Gastroesophageal sphincter (tissue), 4 donors: ENCODE results near the gene SERPINI1. TPM values are rescaled to one million over a fixed set of nuclear protein-coding genes. Genes with fewer than 3 reads are reported as not detected.

Experiments
- ATAC-seq: fragments of 150-250 bp; one replicate; pipeline ENCODE4 v1.9.1; 2016; ENCODE audit warnings: mild to moderate bottlenecking, moderate library complexity
- H3K27ac ChIP-seq, 4 donors: fragments of 200-600 bp; sonication (generic) in 3 of 4; 1 replicate in 3 of 4; 2 replicates in 1 of 4; pipeline ENCODE4 v1.5.1; 2016 to 2019
- H3K27me3 ChIP-seq: fragments of 200-600 bp; sonication (generic); one replicate; pipeline ENCODE4 v1.5.1; 2019
- H3K36me3 ChIP-seq, 2 donors: fragments of 200-600 bp; sonication (generic); one replicate each; pipeline ENCODE4 v1.5.1; 2019; ENCODE audit warnings: control low read depth in 1 of 2
- H3K4me1 ChIP-seq, 3 donors: fragments of 200-600 bp; sonication (generic); 1 replicate in 2 of 3; 2 replicates in 1 of 3; pipeline ENCODE4 v1.5.1; 2016 to 2019; ENCODE audit warnings: control low read depth in 2 of 3
- H3K4me3 ChIP-seq, 2 donors: fragments of 200-600 bp; sonication (generic); one replicate each; pipeline ENCODE4 v1.5.1; 2019; ENCODE audit warnings: mild to moderate bottlenecking in 1 of 2, moderate library complexity in 1 of 2
- H3K9me3 ChIP-seq, 3 donors: fragments of 200-600 bp; sonication (generic); one replicate each; pipeline ENCODE4 v1.5.1; 2017 to 2019; ENCODE audit warnings: control low read depth in 2 of 3
- EP300 ChIP-seq: sonication (generic); formaldehyde crosslinking; IDR thresholded peaks from one replicate; pipeline ENCODE4 v1.6.1; 2017; ENCODE audit warnings: antibody characterized with exemption, mild to moderate bottlenecking
- POLR2A ChIP-seq, 2 donors: fragments of 450-650 bp; IDR thresholded peaks; one replicate each; pipeline ENCODE4 v1.6.1; 2017; ENCODE audit warnings: antibody characterized with exemption in 2 of 2, mild to moderate bottlenecking in 2 of 2, moderate library complexity in 1 of 2
- POLR2AphosphoS5 ChIP-seq: sonication (generic); formaldehyde crosslinking; IDR thresholded peaks from one replicate; pipeline ENCODE4 v1.6.1; 2017; ENCODE audit warnings: antibody characterized with exemption
- WGBS, 2 donors: methylation state at CpG; one replicate each; pipeline ENCODE4 v1.1.5; 2018; ENCODE audit warnings: low coverage in 1 of 2; 5-methylcytosine and 5-hydroxymethylcytosine counted together
- total RNA-seq, 4 donors: library from RNA; depleted of rRNA; stranded (reverse); fragments of >200 nt; gene quantifications; one replicate each; pipeline ENCODE4 v1.1.0, GENCODE V29; 2016
- TF ChIP-seq, protein P1 (sequence below), 4 experiments: fragments of 200-600 bp in 2 of 4; fragments of 450-650 bp in 2 of 4; sonication (generic) in 1 of 4; IDR thresholded peaks; one replicate each; pipeline ENCODE4 v1.5.1; 2017 to 2019; ENCODE audit warnings: antibody characterized with exemption in 4 of 4, mild to moderate bottlenecking in 2 of 4, moderate library complexity in 2 of 4

The SERPINI1 gene
- total RNA-seq, 4 donors from 2014 or later, result 1.6 to 13.1 (median 4.9) TPM

DNA sequence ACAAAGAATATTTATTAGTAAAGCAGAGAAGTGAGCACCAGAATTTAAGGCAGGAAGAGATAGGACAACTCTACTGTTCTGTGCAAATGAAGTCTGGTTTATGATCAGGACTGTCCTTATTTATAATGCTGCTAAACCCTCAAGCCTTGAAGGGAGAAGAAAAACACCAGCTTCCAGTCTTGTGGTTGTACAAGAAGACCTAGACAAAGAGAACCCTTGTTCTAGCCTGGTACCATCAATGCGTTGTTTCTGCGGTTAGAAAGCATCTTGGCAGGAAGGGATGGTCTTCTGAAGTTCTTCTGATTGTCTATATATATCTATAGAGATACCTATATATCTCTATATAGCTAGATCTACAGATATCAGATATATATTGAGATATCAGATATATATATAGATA is 34.6 kb upstream of the SERPINI1 start:
- no peaks in the 10 kb centered on the region for H3K27me3 ChIP-seq
- H3K4me3 ChIP-seq, result no peak overlapping the region
- no peak for ATAC-seq
- H3K27ac ChIP-seq, result no peak overlapping the region
- H3K36me3 ChIP-seq, result peaks cover 3 to 35% of the 10 kb centered on the region in 2 donors
- peaks cover 0 to 2% (median 0%) of the 10 kb centered on the region in 3 donors for H3K4me1 ChIP-seq
- 91 to 100% methylated on average over 2 of the region's 2 CpGs for WGBS, 2 donors
- no peaks in the 10 kb centered on the region for H3K9me3 ChIP-seq
- TF ChIP-seq EP300 (no peak), POLR2AphosphoS5 (no peak), POLR2A (IDR thresholded peaks at IDR 0.05) (no peak)
- TF ChIP-seq, protein P1, sequence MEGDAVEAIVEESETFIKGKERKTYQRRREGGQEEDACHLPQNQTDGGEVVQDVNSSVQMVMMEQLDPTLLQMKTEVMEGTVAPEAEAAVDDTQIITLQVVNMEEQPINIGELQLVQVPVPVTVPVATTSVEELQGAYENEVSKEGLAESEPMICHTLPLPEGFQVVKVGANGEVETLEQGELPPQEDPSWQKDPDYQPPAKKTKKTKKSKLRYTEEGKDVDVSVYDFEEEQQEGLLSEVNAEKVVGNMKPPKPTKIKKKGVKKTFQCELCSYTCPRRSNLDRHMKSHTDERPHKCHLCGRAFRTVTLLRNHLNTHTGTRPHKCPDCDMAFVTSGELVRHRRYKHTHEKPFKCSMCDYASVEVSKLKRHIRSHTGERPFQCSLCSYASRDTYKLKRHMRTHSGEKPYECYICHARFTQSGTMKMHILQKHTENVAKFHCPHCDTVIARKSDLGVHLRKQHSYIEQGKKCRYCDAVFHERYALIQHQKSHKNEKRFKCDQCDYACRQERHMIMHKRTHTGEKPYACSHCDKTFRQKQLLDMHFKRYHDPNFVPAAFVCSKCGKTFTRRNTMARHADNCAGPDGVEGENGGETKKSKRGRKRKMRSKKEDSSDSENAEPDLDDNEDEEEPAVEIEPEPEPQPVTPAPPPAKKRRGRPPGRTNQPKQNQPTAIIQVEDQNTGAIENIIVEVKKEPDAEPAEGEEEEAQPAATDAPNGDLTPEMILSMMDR (IDR thresholded peaks at IDR 0.05), result no peak

DNA sequence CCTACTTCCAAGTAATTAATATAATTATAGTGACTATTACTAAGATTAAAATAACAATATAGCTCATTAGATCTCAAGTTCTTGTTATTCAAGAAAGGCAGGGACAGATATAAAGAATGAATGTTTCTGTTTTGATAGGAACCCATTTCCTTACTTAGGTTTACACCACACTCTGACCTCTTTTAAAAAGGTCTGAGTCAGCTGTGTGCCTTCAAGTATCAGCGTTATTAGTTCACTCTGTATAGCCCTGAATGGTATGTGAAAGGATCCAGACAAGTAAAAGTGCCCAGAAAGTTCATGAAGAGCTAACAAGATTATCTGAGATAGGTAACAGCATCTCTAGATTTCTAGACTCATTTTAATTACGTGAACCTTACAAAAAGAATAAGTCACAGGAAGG is 29.7 kb upstream of the SERPINI1 start:
- ATAC-seq, result no peak
- TF ChIP-seq POLR2AphosphoS5 (no peak), POLR2A (IDR thresholded peaks at IDR 0.05) (no peak), EP300 (no peak)
- TF ChIP-seq, protein P1 (IDR thresholded peaks at IDR 0.05), result no peak
- Histone ChIP-seq H3K27me3 (no peaks in the 10 kb centered on the region), H3K4me1 (peaks cover 0 to 5% (median 0%) of the 10 kb centered on the region in 3 donors), H3K9me3 (no peaks in the 10 kb centered on the region), H3K27ac (no peak overlapping the region), H3K36me3 (peaks cover 0 to 56% of the 10 kb centered on the region in 2 donors), H3K4me3 (no peak overlapping the region)
- WGBS, 2 donors, result 55 to 75% methylated on average over 2 of the region's 2 CpGs

DNA sequence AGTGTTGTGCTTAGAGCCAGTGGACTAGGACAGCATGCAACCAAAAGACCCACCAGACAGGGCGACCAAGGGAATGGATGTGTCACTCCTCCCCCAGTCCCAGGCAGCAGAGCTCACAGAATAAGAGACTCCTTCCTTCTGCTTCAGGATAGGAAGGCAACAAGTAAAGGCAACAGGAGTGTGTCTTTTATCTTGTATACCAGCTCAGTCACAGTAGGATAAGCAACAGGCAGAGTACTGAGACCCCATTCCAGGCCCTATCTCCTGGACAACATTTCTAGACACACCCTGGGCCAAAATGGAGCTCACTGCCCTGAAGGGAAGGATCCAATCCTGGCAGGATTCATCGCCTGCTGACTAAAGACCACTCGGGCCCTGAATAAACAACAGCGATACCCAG is 25.8 kb upstream of the SERPINI1 start:
- TF ChIP-seq, protein P1 (IDR thresholded peaks at IDR 0.05), result no peak
- TF ChIP-seq POLR2A (IDR thresholded peaks at IDR 0.05), result no peak
- no peak overlapping the region for H3K27ac ChIP-seq
- peaks cover 0 to 40% of the 10 kb centered on the region in 2 donors for H3K36me3 ChIP-seq
- no peak overlapping the region for H3K4me3 ChIP-seq
- no peak for ATAC-seq
- no peaks in the 10 kb centered on the region for H3K9me3 ChIP-seq
- WGBS, 2 donors, result 81% methylated on average over 3 of the region's 4 CpGs; no CpG with 5 or more reads in 1 of the 2 donors
- no peaks in the 10 kb centered on the region for H3K27me3 ChIP-seq
- peaks cover 0 to 5% (median 0%) of the 10 kb centered on the region in 3 donors for H3K4me1 ChIP-seq

DNA sequence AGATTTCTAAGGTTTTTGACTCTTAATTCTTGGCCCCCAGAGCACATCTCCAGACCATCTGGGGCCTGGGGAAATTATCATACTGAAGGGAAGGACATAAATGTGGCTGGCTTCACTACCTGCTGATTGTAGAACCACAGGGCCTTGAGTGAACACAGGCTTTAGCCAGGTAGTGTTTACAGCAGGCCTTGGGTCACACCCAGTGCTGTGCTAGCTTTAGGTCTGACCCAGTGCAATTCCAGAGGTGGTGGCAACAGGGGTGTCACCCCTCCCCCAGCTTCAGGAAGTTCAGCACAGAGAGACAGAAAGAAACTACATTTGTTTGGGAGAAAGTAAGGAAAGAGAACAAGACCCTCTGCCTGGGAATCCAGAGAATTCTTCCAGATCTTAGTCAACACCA is 25.0 kb upstream of the SERPINI1 start:
- Histone ChIP-seq H3K27me3 (no peaks in the 10 kb centered on the region), H3K4me3 (no peak overlapping the region), H3K4me1 (peaks cover 0 to 5% (median 0%) of the 10 kb centered on the region in 3 donors), H3K9me3 (no peaks in the 10 kb centered on the region), H3K27ac (no peak overlapping the region), H3K36me3 (peaks cover 0 to 42% of the 10 kb centered on the region in 2 donors)
- TF ChIP-seq POLR2A (IDR thresholded peaks at IDR 0.05) (no peak), EP300 (no peak), POLR2AphosphoS5 (no peak)
- TF ChIP-seq, protein P1 (IDR thresholded peaks at IDR 0.05), result no peak
- no peak for ATAC-seq

DNA sequence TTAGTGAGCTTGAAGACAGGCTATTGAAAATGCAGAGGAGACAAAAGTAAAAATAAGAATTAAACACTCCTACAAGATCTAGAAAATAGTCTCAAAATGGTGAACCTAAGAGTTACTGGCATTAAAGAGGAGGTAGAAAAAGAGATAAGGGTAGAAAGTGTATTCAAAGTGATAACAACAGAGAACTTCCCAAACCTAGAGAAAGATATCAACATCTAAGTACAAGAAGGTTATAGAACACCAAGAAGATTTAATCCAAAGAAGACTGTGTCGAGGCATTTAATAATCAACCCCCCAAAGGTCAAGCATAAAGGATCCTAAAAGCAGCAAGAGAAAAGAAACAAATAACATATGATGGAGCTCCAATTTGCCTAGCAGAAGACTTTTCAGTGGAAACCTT is 24.1 kb upstream of the SERPINI1 start:
- ATAC-seq, result no peak
- WGBS, 2 donors, result 88% methylated on average over 1 of the region's 1 CpG; no CpG with 5 or more reads in 1 of the 2 donors
- H3K4me3 ChIP-seq, result no peak overlapping the region
- H3K4me1 ChIP-seq, result no peaks in the 10 kb centered on the region
- H3K27me3 ChIP-seq, result no peaks in the 10 kb centered on the region
- H3K9me3 ChIP-seq, result no peaks in the 10 kb centered on the region
- peaks cover 0 to 43% of the 10 kb centered on the region in 2 donors for H3K36me3 ChIP-seq
- H3K27ac ChIP-seq, result no peak overlapping the region
- no peak for TF ChIP-seq POLR2A (IDR thresholded peaks at IDR 0.05)
- no peak for TF ChIP-seq EP300
- TF ChIP-seq POLR2AphosphoS5, result no peak
